GM12801 (cell line): ENCODE data around the gene SH3GL3.

ENCODE experiments used
- CTCF ChIP-seq: IDR thresholded peaks from one replicate; pipeline ENCODE4 v1.5.1; 2011; ENCODE audit warnings: control low read depth; ENCODE audit not compliant: insufficient read length; ENCODE audit errors: extremely low read depth

SH3GL3 gene

DNA sequence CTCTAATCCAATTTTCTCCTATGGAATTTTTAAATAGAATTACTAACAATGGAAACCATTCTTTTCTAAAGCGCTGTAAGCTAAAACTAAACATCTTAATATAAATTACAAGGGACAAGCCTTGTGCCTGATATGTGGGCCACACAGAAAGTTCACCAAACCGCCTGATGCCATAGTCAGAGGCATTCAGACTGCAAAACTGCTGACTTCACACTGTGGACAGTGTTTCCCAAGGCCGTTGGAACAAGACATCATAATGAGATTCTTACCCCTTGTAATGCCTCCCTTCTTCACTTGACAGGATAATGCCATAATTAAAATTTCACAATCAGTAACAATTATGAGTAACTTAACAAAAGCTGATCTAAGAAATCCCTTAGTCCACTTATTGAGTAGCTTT lies 14.9 kb downstream of the SH3GL3 start:
- TF ChIP-seq CTCF: no peak

DNA sequence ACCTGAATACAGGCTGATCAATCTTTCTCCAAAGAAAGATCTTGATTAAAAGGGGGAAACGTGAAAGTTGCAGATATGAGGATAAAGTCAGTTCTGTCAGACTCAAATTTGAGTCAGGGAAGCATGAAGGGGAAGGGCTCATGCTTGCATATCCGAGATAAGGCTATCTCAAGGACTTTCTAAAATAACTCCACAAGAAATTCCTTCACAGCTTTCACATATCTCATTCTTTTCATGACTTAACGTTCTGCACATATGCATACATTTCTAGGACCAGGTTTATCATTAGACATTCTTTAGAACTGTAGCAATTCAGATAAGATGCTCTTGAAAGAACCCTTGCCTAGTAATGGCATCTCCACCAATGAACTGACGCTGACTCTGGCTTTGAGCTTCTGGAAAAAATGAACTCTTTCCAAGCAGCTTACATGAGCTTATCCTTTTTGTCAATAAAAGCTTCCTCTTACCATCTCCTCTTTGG lies 15.9 kb downstream of the SH3GL3 start:
- TF ChIP-seq CTCF: no peak

GRCh38 chr15:83470887-83471286 lies 23.7 kb downstream of the SH3GL3 start:
- no peak for TF ChIP-seq CTCF

DNA sequence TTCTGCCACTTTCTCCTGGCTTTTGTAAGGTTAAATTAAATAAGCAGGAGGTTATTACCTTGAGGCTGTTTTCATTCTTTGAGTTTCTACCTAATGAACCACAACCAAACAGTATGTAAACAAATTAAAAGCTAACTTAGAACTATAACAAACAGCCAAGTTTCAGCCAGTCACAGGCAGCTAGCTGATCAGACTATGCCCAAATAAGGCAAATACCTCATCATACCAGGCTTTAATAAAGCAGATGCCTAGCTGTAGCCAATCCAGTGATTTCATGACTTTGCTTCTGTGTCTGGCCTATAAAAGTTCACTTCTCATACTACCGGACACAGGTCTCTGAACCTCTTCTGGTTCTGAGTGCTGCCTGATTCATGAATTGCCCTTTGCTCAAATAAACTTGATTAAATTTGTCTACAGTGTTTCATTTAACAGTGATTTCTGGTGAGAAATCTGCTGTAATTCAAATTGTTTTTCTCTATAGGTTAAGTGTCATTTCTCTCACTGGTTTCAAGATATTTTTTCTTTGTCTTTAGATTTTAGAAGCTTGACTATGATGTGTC lies 24.2 kb downstream of the SH3GL3 start:
- TF ChIP-seq CTCF: no peak

DNA sequence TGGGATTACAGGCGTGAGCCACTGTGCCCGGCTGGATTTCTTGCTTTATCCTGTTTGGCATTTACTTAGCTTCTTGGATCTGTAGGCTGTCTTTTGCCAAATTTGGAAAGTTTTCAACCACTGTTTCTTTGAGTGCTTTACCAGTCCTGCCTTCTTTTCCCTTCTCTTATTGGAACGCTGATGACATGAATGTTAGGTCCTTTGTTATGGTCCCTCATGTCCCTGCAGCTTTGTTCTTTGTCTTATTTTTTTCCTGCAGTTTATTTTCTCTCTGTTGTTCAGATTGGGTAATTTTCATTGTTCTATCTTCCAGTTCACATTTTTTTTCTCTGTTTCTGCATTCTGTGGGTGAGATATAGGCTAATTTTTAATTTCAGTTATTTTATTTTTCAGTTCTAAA lies 25.0 kb downstream of the SH3GL3 start:
- TF ChIP-seq CTCF: no peak

GRCh38 chr15:83472797-83473196 lies 25.7 kb downstream of the SH3GL3 start:
- TF ChIP-seq CTCF: no peak

DNA sequence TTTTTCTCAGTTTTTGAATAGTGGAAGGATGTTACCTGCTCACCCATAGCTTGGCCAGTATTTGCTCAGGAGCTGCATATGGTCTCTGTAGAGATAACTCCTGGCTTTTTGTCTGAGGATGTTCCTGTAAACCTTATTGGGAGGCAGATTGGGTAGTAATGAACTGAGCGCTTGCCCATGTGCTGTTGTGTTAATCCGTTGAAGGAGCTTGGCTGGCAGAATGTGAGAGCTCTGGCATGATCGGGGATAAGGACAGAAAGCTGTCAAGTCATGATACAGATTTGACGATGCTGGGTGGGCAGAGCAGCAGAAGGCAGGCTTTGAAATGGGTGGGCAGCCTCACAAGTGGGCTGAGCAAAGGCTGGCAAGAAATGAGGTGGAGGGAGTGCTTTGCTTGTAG lies 27.4 kb downstream of the SH3GL3 start:
- TF ChIP-seq CTCF: no peak
